AG04449 (cell line): Measurements from ENCODE around the gene PDE6G.
A peak's percentile ranks its signal among the peaks of the same experiment; 100 is the strongest.

Experiments
- CTCF ChIA-PET: fragments of 350-600 bp; formaldehyde crosslinking; extraction: SDS; loops from one replicate; lab custom pipeline; 2021; ENCODE audit warnings: antibody characterized with exemption; lab: Yijun Ruan, JAX
- POLR2A ChIA-PET: fragments of 400-600, 350-600 bp; formaldehyde crosslinking; extraction: SDS; loops from one replicate; lab custom pipeline; 2020; ENCODE audit warnings: antibody characterized with exemption, inconsistent platforms; lab: Yijun Ruan, JAX
- DNase-seq: peaks from one replicate; pipeline ENCODE4 v3.0.0-alpha.2; 2010; ENCODE audit warnings: low read depth, low spot score
- H3K4me3 ChIP-seq: 2 replicates; pipeline ENCODE4 v1.5.1; 2011; ENCODE audit warnings: low read depth, mild to moderate bottlenecking, control low read depth, low read length
- TF ChIP-seq, protein P1 (sequence below): IDR thresholded peaks from one replicate; pipeline ENCODE4 v1.5.1; 2011; ENCODE audit warnings: mild to moderate bottlenecking, moderate library complexity, low read length, control low read depth, inconsistent platforms; ENCODE audit not compliant: insufficient read depth; ENCODE audit errors: missing control alignments

The PDE6G gene

DNA sequence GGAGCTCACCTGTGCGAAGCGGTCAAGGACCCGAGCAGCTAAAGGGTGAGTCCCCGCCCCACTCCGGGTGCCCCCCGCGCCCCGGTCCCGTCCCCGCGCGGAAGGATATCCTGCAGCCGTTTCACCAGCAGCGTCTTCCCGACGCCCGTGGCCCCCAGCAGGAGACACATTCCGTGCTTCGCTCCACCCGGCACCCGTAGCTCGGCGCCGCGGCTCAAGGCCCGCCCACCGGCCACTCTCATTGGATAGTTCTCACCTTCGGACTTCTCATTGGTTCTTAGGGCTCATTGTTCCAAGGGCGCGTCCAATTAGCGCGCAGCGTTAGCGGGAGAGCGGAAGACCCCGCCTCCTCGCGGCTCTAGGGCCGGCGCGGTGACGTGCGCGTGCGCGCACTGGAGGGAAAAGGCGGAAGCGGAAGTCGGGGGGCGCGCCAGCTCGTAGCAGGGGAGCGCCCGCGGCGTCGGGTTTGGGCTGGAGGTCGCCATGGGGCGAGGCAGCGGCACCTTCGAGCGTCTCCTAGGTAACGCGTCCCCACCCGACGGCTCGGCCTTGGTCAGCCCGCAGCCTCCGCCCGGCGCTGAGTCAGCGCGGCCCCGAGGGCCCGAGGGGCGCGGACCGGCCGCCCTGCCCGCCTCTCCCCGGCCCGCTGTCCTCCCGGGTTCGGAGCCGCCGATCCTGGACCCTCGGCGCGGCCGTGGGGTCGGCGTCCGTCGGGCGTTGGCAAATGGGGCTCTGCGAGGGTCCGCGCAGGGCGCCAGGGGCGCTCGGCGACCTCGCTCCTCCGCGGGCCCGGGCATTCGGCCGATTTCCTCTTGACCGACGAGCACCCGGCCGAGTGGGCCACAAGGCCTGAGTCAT is 27.5 kb upstream of the PDE6G start, which contains the start of the genes ARL16 and HGS:
Gene ARL16 (minus strand): TSS at position 214 of the 858 bp plus-strand sequence. CDS start 44 bp downstream, at position 170.
Gene HGS (plus strand): TSS at position 428 of the 858 bp plus-strand sequence. CDS start 56 bp downstream, at position 484.
- ChIA-PET POLR2A (interaction anchor here (0.7 to 3.6 kb wide), 15 partner anchors 8 to 182 kb away, joined by 3 to 26 read pairs (median 3); partner anchors contain the start of genes ACTG1, CCDC137, FAAP100 and MRPL12), CTCF (interaction anchor here (1.2 to 2.6 kb wide), 8 partner anchors 8 to 83 kb away, joined by 3 to 9 read pairs (median 4); no protein-coding TSS in a partner anchor)
- peak; percentile 96 for DNase-seq
- peak within 1 kb of the TSS; percentile 89 for H3K4me3 ChIP-seq
- TF ChIP-seq, protein P1, sequence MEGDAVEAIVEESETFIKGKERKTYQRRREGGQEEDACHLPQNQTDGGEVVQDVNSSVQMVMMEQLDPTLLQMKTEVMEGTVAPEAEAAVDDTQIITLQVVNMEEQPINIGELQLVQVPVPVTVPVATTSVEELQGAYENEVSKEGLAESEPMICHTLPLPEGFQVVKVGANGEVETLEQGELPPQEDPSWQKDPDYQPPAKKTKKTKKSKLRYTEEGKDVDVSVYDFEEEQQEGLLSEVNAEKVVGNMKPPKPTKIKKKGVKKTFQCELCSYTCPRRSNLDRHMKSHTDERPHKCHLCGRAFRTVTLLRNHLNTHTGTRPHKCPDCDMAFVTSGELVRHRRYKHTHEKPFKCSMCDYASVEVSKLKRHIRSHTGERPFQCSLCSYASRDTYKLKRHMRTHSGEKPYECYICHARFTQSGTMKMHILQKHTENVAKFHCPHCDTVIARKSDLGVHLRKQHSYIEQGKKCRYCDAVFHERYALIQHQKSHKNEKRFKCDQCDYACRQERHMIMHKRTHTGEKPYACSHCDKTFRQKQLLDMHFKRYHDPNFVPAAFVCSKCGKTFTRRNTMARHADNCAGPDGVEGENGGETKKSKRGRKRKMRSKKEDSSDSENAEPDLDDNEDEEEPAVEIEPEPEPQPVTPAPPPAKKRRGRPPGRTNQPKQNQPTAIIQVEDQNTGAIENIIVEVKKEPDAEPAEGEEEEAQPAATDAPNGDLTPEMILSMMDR = no peak

DNA sequence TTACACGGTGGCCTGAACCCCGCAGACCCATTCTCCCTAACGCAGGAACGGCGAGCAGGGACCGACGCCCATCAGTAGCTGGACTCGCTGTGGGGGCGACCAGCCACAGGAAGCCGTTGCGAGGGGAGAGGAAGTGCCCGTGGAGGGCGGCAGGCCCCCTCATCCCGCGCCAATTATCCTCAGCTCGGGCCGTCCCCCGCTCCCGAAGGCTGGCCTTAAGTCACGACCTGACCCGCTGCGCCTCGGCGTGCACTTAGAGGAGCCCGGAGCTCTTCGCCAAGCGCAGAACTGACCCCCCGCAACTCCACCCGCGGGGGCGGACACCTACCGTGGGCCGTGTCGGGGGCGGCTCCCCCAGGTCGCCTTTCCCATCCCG is 26.9 kb upstream of the PDE6G start:
- TF ChIP-seq, protein P1 = no peak
- DNase-seq = no peak
- CTCF ChIA-PET = interaction anchor here (1.2 to 2.6 kb wide), 5 partner anchors 9 to 82 kb away, joined by 3 to 7 read pairs (median 4); no protein-coding TSS in a partner anchor
- POLR2A ChIA-PET = interaction anchor here (0.7 to 3.6 kb wide), 11 partner anchors 9 to 182 kb away, joined by 3 to 26 read pairs (median 3); partner anchors contain the start of genes ACTG1, CCDC137, MRPL12 and OXLD1
- H3K4me3 ChIP-seq = peak overlapping the region; percentile 89

DNA sequence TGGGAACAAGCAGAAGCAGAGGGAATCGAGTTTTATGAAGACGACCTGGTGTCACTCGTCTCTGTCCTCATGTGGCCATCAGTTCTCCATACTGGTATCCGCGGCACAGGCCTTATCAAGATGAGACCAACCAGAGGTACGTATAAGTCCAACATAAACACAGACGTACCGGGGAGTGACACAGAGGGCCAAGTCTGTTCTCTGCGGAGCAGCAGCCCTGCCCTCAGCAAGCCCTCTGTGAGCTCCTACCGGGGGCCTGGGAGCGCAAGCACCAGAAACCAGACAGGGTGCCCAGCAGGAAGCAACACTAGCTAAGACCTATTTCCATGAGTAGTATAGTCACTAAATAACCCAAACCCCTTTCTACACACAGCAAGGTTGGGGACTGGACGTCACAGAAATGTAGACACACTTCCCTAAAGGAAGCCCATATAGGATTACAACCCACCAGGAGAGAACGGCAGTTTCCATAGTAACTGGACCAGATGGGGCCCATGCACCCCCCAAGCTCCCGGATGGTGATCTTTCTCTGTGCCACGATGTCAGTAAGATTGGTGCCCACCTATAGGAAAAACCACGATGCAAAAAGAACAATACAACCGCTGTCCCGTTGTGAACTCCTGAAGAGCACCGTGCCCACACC is 26.3 kb upstream of the PDE6G start:
- ChIA-PET POLR2A (interaction anchor here (1.2 to 3.6 kb wide), 3 partner anchors 20 to 170 kb away, joined by 3 to 26 read pairs (median 3); partner anchors contain the start of genes ACTG1 and MRPL12), CTCF (interaction anchor here (1.3 to 2.6 kb wide), 4 partner anchors 8 to 81 kb away, joined by 3 to 7 read pairs (median 4); no protein-coding TSS in a partner anchor)
- H3K4me3 ChIP-seq = peak overlapping the region; percentile 89
- DNase-seq = no peak
- TF ChIP-seq, protein P1 = no peak

DNA sequence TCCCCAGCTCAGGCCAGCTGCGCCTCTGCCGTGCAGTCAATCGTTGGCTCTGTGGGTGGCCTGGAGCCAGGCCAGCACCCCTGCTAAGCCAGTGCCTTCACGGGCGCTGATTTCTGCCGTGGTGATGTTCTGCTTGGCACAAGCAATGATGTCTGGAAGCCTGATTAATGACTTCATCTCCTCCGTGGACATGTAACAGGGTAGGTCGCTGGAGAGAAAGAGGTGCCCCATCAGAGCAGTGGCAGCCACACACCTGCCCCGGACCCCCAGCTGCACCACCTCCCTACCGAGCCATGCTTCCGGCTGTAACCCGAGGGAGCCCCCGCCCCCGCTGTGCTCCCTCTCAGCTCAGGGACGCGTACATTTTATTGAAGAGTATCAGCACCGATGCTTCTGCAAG is 25.3 kb upstream of the PDE6G start:
- POLR2A ChIA-PET = no interaction called here

DNA sequence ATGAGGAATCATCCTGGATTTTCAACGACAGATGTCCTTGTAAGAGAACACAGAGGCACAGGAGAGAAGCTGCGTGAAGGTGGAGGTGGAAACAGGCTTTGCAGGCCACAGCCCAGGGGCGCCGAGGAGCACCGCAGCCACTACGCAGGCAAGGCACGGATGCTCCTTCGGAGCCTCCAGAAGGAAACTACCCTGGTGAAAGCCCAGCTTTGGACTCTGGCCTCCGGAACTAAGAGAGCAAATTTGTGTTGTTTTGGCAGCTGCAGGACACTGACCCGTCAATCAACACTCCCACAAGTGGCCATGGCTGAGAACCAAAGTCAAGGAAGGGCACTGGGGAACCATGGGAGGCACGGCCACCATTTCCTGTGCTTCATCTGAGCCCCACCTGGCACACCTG is 23.8 kb upstream of the PDE6G start:
- POLR2A ChIA-PET = no interaction called here

More for the DNA sequence above, 25.3 kb upstream of the PDE6G start:
- peak overlapping the region; percentile 12 for H3K4me3 ChIP-seq
- no peak for DNase-seq
- TF ChIP-seq, protein P1 = no peak
- CTCF ChIA-PET = interaction anchor here (2.6 kb wide), 1 partner anchor 9 kb away, joined by 7 read pairs; no protein-coding TSS in a partner anchor

More for the DNA sequence above, 23.8 kb upstream of the PDE6G start:
- CTCF ChIA-PET = interaction anchor here (1.2 kb wide), 1 partner anchor 24 kb away, joined by 5 read pairs; the partner anchor contains the start of gene MRPL12
- H3K4me3 ChIP-seq = no peak overlapping the region
- DNase-seq = no peak
- TF ChIP-seq, protein P1 = no peak
